ENCODE results near the gene MRPS15. TPM values are rescaled to one million over a fixed set of nuclear protein-coding genes. Genes with fewer than 3 reads are reported as not detected.
A peak's percentile ranks its signal among the peaks of the same experiment; 100 is the strongest.
"Not testable (repeated sequence)": the region's sequence is repeated elsewhere in the genome, so short reads cannot be mapped to it uniquely, and the experiment has no call there.

The MRPS15 gene
- total RNA-seq, 1 experiment from 2014 or later: 200 TPM

- Histone ChIP-seq H3K79me2 (ENCODE audit: low read depth) (no peaks in the 10 kb centered on the region), H2AFZ (no peak overlapping the region), H3K27ac (no peak overlapping the region), H3K4me1 (replicated peaks; ENCODE audit: insufficient read depth) (peaks cover 15% of the 10 kb centered on the region), H3K4me3 (no peak overlapping the region), H3F3A (ENCODE audit: insufficient read depth, low read depth) (peaks cover 5% of the 10 kb centered on the region; the same call in 1 of the 2 replicates), H4K20me1 (ENCODE audit: insufficient read depth) (no peaks in the 10 kb centered on the region), H3K9me2 (ENCODE audit: insufficient read depth) (no peaks in the 10 kb centered on the region), H3K27me3 (ENCODE audit: insufficient read depth, low read depth) (no peaks in the 10 kb centered on the region), H3K4me2 (peak overlapping the region; percentile 6; the same call in 1 of the 2 replicates), H3K36me3 (ENCODE audit: low read depth) (no peaks in the 10 kb centered on the region), H3K9me3 (ENCODE audit: insufficient read depth, low read depth) (no peaks in the 10 kb centered on the region)
- CTCF ChIA-PET: no interaction called here
- no peak for TF ChIP-seq EZH2 (IDR thresholded peaks at IDR 0.05; ENCODE audit: low read depth)
- no peak for TF ChIP-seq CTCF (conservative IDR thresholded peaks at IDR 0.05)
- intact Hi-C loops (cut with micrococcal nuclease; ENCODE audit: unreplicated experiment): no loop called here
- no TSS peak for BruUV-seq (replicated peaks)
- DNase-seq: peak in 1 of 2 experiments; percentile 55
- POLR2A ChIA-PET (ENCODE audit: unreplicated experiment): no interaction called here
These were observed 15.4 kb upstream of the MRPS15 start for GRCh38 chr1:36479505-36480051.

- H3K36me3 ChIP-seq (ENCODE audit: low read depth); H3K4me3 ChIP-seq; H3K79me2 ChIP-seq (ENCODE audit: low read depth); H2AFZ ChIP-seq; H3K27me3 ChIP-seq (ENCODE audit: insufficient read depth, low read depth); intact Hi-C loops (cut with micrococcal nuclease; ENCODE audit: unreplicated experiment); DNase-seq; H3F3A ChIP-seq (ENCODE audit: insufficient read depth, low read depth); H3K9me3 ChIP-seq (ENCODE audit: insufficient read depth, low read depth); H3K27ac ChIP-seq; BruUV-seq (replicated peaks); POLR2A ChIA-PET (ENCODE audit: unreplicated experiment); H3K4me2 ChIP-seq; H4K20me1 ChIP-seq (ENCODE audit: insufficient read depth); H3K9me2 ChIP-seq (ENCODE audit: insufficient read depth): not testable (repeated sequence)
- CTCF ChIA-PET: interaction anchor here (0.6 to 0.7 kb wide), 2 partner anchors 43 to 51 kb away, joined by 3 to 8 read pairs; no protein-coding TSS in a partner anchor
- H3K4me1 ChIP-seq (replicated peaks; ENCODE audit: insufficient read depth): peaks cover 18% of the 10 kb centered on the region
These were observed 13.4 kb upstream of the MRPS15 start for GRCh38 chr1:36477615-36478014.

- Histone ChIP-seq H3K4me1 (replicated peaks; ENCODE audit: insufficient read depth) (peaks cover 18% of the 10 kb centered on the region), H3K9me2 (ENCODE audit: insufficient read depth) (no peaks in the 10 kb centered on the region), H4K20me1 (ENCODE audit: insufficient read depth) (no peaks in the 10 kb centered on the region), H3K27me3 (ENCODE audit: insufficient read depth, low read depth) (no peaks in the 10 kb centered on the region), H3K36me3 (ENCODE audit: low read depth) (no peaks in the 10 kb centered on the region), H3K79me2 (ENCODE audit: low read depth) (no peaks in the 10 kb centered on the region), H3K4me3 (no peak overlapping the region), H2AFZ (no peak overlapping the region), H3F3A (ENCODE audit: insufficient read depth, low read depth) (peaks cover 4% of the 10 kb centered on the region; the same call in 1 of the 2 replicates), H3K9me3 (ENCODE audit: insufficient read depth, low read depth) (no peaks in the 10 kb centered on the region), H3K27ac (no peak overlapping the region), H3K4me2 (no peak overlapping the region)
- BruUV-seq (replicated peaks): no TSS peak
- CTCF ChIA-PET: interaction anchor here (0.7 kb wide), 1 partner anchor 234 kb away, joined by 3 read pairs; no protein-coding TSS in a partner anchor
- intact Hi-C loops (cut with micrococcal nuclease; ENCODE audit: unreplicated experiment): no loop called here
- TF ChIP-seq EZH2 (IDR thresholded peaks at IDR 0.05; ENCODE audit: low read depth): no peak
- no peak for TF ChIP-seq CTCF (conservative IDR thresholded peaks at IDR 0.05)
- no peak for DNase-seq
- POLR2A ChIA-PET (ENCODE audit: unreplicated experiment): no interaction called here
These were observed 12.8 kb upstream of the MRPS15 start for GRCh38 chr1:36476945-36477344.

Measured in PC-9 (cell line).